HCEC 1CT (cell line): ENCODE data around the gene GFPT1.

Source experiments
- DNase-seq: peaks from one replicate; pipeline ENCODE4 v3.0.0-alpha.2; 2017

The GFPT1 gene

GRCh38 chr2:69315160-69315761 is 71.8 kb downstream of the GFPT1 start:
- DNase-seq, result no peak

GRCh38 chr2:69311024-69311416 is 76.0 kb downstream of the GFPT1 start:
- DNase-seq, result no peak

- DNase-seq, result no peak
These were observed 76.7 kb downstream of the GFPT1 start for GRCh38 chr2:69310111-69311023.

GRCh38 chr2:69309351-69310110 is 77.5 kb downstream of the GFPT1 start:
- peak; percentile 30 for DNase-seq

GRCh38 chr2:69308338-69308737 is 78.7 kb downstream of the GFPT1 start:
- DNase-seq, result no peak

- no peak for DNase-seq
These were observed 79.4 kb downstream of the GFPT1 start for GRCh38 chr2:69307579-69308064.

GRCh38 chr2:69306822-69307578 is 80.0 kb downstream of the GFPT1 start:
- peak; percentile 81 for DNase-seq

- DNase-seq, result no peak
These were observed 80.6 kb downstream of the GFPT1 start for GRCh38 chr2:69306393-69306821.

GRCh38 chr2:69305712-69306392 is 81.2 kb downstream of the GFPT1 start:
- DNase-seq, result no peak

GRCh38 chr2:69305166-69305565 is 81.9 kb downstream of the GFPT1 start:
- DNase-seq, result no peak

GRCh38 chr2:69304656-69305055 is 82.4 kb downstream of the GFPT1 start:
- DNase-seq, result no peak

GRCh38 chr2:69300650-69301049 is 86.4 kb downstream of the GFPT1 start:
- DNase-seq, result no peak

- DNase-seq, result no peak
These were observed 87.1 kb downstream of the GFPT1 start for GRCh38 chr2:69299772-69300516.

- DNase-seq, result peak; percentile 36
These were observed 88.2 kb downstream of the GFPT1 start for GRCh38 chr2:69298862-69299261.

GRCh38 chr2:69298261-69298660 is 88.8 kb downstream of the GFPT1 start:
- peak; percentile 96 for DNase-seq

- DNase-seq, result no peak
These were observed 89.8 kb downstream of the GFPT1 start for GRCh38 chr2:69297216-69297615.

GRCh38 chr2:69296421-69296820 is 90.6 kb downstream of the GFPT1 start:
- DNase-seq, result no peak

- no peak for DNase-seq
These were observed 94.8 kb downstream of the GFPT1 start for GRCh38 chr2:69292256-69292655.

GRCh38 chr2:69291721-69292120 is 95.3 kb downstream of the GFPT1 start:
- no peak for DNase-seq

- no peak for DNase-seq
These were observed 95.9 kb downstream of the GFPT1 start for GRCh38 chr2:69291004-69291650.

GRCh38 chr2:69288429-69288828 is 98.6 kb downstream of the GFPT1 start:
- DNase-seq, result no peak
